Right lobe of liver (tissue), 4 donors: ENCODE measurements around the gene LAMTOR2.

Experiments
- POLR2A ChIP-seq: fragments of 450-650 bp; IDR thresholded peaks from one replicate; pipeline ENCODE4 v1.6.1; 2017; ENCODE audit warnings: antibody characterized with exemption, mild to moderate bottlenecking
- TF ChIP-seq, protein P1 (sequence below), 4 donors: fragments of 200-600 bp in 3 of 4; fragments of 450-650 bp in 1 of 4; IDR thresholded peaks; one replicate each; pipeline versions ENCODE4 v1.5.1 to v1.8.0; 2016 to 2022; ENCODE audit warnings: antibody characterized with exemption in 4 of 4, mild to moderate bottlenecking in 2 of 4
- donor health status: DM: no; HTN: no; CAD: no.
- donor health status: DM: no; HTN: no; CAD: no.
- donor health status: DM: no; HTN: yes; CAD: no.

DNA sequence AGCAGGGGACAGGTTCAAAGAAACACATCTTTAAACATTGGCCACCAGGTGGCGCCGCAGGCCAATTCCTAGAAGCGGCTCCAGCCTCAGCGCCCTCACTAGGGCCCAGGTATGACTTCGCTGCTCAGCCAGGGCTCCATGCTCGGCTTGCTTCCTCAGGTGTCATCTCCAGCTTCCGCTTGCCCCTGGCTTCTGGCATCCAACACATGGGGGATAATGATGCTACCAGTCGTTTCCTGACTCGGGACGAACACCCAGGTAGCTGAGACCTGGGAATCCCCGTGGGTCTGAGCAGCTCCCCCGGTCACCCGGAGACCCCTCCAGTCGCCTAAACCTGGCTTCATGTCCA is 36.2 kb downstream of the LAMTOR2 start:
- TF ChIP-seq POLR2A, result no peak
- TF ChIP-seq, protein P1, sequence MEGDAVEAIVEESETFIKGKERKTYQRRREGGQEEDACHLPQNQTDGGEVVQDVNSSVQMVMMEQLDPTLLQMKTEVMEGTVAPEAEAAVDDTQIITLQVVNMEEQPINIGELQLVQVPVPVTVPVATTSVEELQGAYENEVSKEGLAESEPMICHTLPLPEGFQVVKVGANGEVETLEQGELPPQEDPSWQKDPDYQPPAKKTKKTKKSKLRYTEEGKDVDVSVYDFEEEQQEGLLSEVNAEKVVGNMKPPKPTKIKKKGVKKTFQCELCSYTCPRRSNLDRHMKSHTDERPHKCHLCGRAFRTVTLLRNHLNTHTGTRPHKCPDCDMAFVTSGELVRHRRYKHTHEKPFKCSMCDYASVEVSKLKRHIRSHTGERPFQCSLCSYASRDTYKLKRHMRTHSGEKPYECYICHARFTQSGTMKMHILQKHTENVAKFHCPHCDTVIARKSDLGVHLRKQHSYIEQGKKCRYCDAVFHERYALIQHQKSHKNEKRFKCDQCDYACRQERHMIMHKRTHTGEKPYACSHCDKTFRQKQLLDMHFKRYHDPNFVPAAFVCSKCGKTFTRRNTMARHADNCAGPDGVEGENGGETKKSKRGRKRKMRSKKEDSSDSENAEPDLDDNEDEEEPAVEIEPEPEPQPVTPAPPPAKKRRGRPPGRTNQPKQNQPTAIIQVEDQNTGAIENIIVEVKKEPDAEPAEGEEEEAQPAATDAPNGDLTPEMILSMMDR (IDR thresholded peaks at IDR 0.05), result peak; percentile 73 to 88 (median 82)
